Uterus (tissue), 4 donors: ENCODE data around the gene MEIS2. TPM values are rescaled to one million over a fixed set of nuclear protein-coding genes. Genes with fewer than 3 reads are reported as not detected.

Experiments
- DNase-seq, 2 donors: peaks; one replicate each; pipeline ENCODE4 v3.0.0-alpha.2; 2019 to 2020
- H3K27ac ChIP-seq, 2 donors: fragments of 200-600 bp; sonication (generic); 1 replicate in 1 of 2; 2 replicates in 1 of 2; pipeline ENCODE4 v1.5.1; 2016 to 2018
- H3K27me3 ChIP-seq, 2 donors: fragments of 200-600 bp; sonication (generic); one replicate each; pipeline ENCODE4 v1.5.1; 2018 to 2019; ENCODE audit warnings: control low read depth in 1 of 2
- H3K36me3 ChIP-seq, 2 donors: fragments of 200-600 bp; sonication (generic); one replicate each; pipeline ENCODE4 v1.5.1; 2019; ENCODE audit warnings: control low read depth in 1 of 2
- H3K4me1 ChIP-seq, 2 donors: fragments of 200-600 bp; sonication (generic); one replicate each; pipeline ENCODE4 v1.5.1; 2018 to 2019; ENCODE audit warnings: control low read depth in 1 of 2
- H3K4me3 ChIP-seq, 2 donors: fragments of 200-600 bp; sonication (generic); 1 replicate in 1 of 2; 2 replicates in 1 of 2; pipeline ENCODE4 v1.5.1; 2018 to 2019; ENCODE audit warnings: mild to moderate bottlenecking in 1 of 2
- H3K9me3 ChIP-seq, 2 donors: fragments of 200-600 bp; sonication (generic); one replicate each; pipeline ENCODE4 v1.5.1; 2019; ENCODE audit warnings: control low read depth in 1 of 2
- POLR2A ChIP-seq, 2 donors: fragments of 450-650 bp; IDR thresholded peaks; one replicate each; pipeline ENCODE4 v1.6.1; 2016; ENCODE audit warnings: antibody characterized with exemption in 2 of 2, mild to moderate bottlenecking in 1 of 2, moderate library complexity in 1 of 2
- intact Hi-C: fragments of 100-400 bp; cut with DNase I; formaldehyde crosslinking; loops from one replicate; pipeline ENCODE4 v1.15.1; 2023; ENCODE audit warnings: low total_unique reads
- total RNA-seq, 4 donors: library from RNA; depleted of rRNA in 3 of 4; stranded (reverse); fragments of >200 nt in 3 of 4; gene quantifications; one replicate each; pipeline versions ENCODE4 v1.1.0 to v1.2.4, GENCODE V29; 2014 to 2023
- TF ChIP-seq, protein P1 (sequence below), 4 experiments: fragments of 200-600 bp in 2 of 4; fragments of 450-650 bp in 2 of 4; sonication (generic) in 2 of 4; IDR thresholded peaks; one replicate each; pipeline ENCODE4 v1.5.1; 2016 to 2019; ENCODE audit warnings: antibody characterized with exemption in 4 of 4, mild to moderate bottlenecking in 2 of 4, moderate library complexity in 1 of 4
- donor health status: DM: yes; HTN: yes; CAD: no.

Gene MEIS2
- total RNA-seq, 4 donors from 2014 or later, result 84.0 to 184 (median 112) TPM

DNA sequence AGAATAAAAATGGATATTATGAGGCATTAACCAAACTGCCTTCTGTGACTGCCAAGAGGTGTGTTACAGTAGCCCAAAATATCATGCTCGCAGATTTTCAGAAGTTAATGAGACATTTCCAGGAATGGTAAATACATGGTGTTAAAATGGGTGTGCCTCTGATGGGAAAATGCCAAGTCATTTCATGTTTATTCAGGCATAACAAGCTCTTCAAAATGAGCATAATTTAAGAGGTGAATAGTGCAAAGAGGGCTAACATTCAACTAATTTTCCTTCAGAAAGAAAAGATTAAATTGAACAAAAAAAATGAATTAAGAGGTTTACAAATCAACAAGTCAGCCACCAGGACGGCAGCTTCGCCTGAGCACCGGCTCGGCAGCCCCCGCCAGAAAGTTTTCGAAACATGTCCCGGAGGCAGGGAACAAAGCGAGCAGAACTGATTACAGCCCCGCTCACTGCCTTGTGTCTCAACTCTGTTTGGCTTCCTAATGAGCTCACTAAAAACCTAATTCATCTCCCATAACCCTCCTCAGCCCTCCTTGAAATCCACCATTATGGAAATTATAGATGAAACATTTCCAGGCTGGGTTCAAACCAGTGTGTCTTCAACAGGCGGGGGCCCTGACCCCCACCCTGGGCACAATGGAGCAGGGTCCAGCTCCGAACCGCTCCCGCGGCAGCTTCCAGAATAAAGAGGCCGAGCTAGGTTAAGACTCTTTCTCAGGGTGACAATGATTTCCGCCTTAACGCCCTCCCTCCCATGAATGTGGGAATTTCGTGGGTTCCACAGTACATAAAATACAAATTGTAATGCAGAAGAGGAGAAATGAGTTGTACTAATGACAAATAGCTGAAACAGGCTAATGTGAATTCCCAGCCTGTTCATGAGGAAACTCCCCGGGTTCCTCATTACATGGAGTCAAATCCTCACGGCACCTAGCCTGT is 43.9 kb downstream of the MEIS2 start:
- DNase-seq, result peak; percentile 72 to 74
- intact Hi-C loops, result no loop called here
- TF ChIP-seq, protein P1, sequence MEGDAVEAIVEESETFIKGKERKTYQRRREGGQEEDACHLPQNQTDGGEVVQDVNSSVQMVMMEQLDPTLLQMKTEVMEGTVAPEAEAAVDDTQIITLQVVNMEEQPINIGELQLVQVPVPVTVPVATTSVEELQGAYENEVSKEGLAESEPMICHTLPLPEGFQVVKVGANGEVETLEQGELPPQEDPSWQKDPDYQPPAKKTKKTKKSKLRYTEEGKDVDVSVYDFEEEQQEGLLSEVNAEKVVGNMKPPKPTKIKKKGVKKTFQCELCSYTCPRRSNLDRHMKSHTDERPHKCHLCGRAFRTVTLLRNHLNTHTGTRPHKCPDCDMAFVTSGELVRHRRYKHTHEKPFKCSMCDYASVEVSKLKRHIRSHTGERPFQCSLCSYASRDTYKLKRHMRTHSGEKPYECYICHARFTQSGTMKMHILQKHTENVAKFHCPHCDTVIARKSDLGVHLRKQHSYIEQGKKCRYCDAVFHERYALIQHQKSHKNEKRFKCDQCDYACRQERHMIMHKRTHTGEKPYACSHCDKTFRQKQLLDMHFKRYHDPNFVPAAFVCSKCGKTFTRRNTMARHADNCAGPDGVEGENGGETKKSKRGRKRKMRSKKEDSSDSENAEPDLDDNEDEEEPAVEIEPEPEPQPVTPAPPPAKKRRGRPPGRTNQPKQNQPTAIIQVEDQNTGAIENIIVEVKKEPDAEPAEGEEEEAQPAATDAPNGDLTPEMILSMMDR (IDR thresholded peaks at IDR 0.05), result no peak
- TF ChIP-seq POLR2A (IDR thresholded peaks at IDR 0.05), result no peak
- Histone ChIP-seq H3K4me1 (no peaks in the 10 kb centered on the region), H3K4me3 (no peak overlapping the region), H3K27me3 (no peaks in the 10 kb centered on the region), H3K9me3 (no peaks in the 10 kb centered on the region), H3K27ac (peak overlapping the region; percentile 78 to 80), H3K36me3 (no peaks in the 10 kb centered on the region)

DNA sequence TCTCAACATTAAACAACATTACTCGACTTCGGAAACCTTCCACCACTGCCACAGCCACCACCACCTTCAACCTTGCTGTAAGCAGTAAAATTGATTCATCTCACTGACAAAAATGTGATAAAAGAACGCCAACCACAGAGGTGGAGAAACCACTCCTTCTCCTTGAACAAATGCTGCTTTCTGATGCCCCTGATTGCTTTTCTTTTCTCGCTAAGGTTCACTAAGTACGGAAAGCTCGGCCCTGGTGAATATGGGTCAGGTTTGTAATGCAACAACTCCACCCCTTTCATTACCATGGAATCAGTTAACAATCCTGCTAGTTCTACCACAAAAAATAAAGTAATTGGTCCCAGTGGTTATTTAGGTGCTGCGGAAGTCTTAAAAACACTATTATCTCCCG is 44.9 kb downstream of the MEIS2 start:
- intact Hi-C loops, result no loop called here
- H3K4me3 ChIP-seq, result no peak overlapping the region
- H3K27ac ChIP-seq, result peak overlapping the region; percentile 12 to 78
- H3K27me3 ChIP-seq, result no peaks in the 10 kb centered on the region
- no peaks in the 10 kb centered on the region for H3K36me3 ChIP-seq
- no peak for DNase-seq
- H3K9me3 ChIP-seq, result no peaks in the 10 kb centered on the region
- H3K4me1 ChIP-seq, result no peaks in the 10 kb centered on the region
- no peak for TF ChIP-seq POLR2A (IDR thresholded peaks at IDR 0.05)
- TF ChIP-seq, protein P1 (IDR thresholded peaks at IDR 0.05), result no peak

DNA sequence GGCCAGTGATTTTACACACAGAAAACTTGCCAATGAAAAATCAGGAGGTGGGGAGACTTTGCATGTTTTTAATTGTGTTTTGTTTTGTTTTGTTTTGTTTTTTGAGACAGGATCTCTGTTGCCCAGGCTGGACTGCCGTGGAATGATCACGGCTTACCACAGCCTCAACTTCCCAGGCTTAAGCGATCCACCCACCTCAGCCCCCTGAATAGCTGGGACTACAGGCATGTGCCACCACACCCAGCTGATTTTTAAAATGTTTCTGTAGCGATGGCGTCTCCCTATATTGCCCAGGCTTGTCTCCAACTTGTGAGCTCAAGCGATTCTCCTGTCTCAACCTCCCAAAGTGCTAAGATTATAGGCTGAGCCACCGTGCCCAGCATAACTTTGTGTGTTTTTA is 46.0 kb downstream of the MEIS2 start:
- no peak for TF ChIP-seq POLR2A (IDR thresholded peaks at IDR 0.05)
- TF ChIP-seq, protein P1 (IDR thresholded peaks at IDR 0.05), result no peak
- no peaks in the 10 kb centered on the region for H3K4me1 ChIP-seq

DNA sequence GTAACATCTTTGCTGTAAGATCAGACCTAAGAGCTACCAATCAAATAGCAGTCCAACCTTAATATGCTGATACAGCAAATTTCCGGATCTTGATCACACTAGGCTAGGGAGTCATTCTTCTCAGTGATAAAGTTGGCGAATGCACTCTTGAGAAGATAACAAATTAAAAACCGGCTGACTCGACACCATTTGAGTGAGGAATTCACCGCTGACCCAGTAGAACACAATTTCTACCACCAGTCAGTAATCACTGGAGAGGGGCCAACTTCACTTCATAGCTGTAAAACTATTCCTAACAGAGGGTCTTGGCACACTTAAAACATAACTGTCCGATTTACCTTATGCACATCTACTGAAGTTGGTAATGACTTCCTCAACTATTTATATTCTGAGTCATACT is 47.2 kb downstream of the MEIS2 start:
- no peaks in the 10 kb centered on the region for H3K4me1 ChIP-seq
- DNase-seq, result no peak
- peak overlapping the region; percentile 5 to 15 for H3K27ac ChIP-seq
- TF ChIP-seq, protein P1 (IDR thresholded peaks at IDR 0.05), result no peak
- TF ChIP-seq POLR2A (IDR thresholded peaks at IDR 0.05), result no peak
- no peaks in the 10 kb centered on the region for H3K27me3 ChIP-seq
- no peak overlapping the region for H3K4me3 ChIP-seq
- intact Hi-C loops, result no loop called here
- H3K9me3 ChIP-seq, result no peaks in the 10 kb centered on the region
- no peaks in the 10 kb centered on the region for H3K36me3 ChIP-seq

More for the DNA sequence above, 46.0 kb downstream of the MEIS2 start:
- Histone ChIP-seq H3K27ac (peak overlapping the region in 1 of 2 donors; percentile 33), H3K27me3 (no peaks in the 10 kb centered on the region), H3K4me3 (no peak overlapping the region), H3K36me3 (no peaks in the 10 kb centered on the region), H3K9me3 (no peaks in the 10 kb centered on the region)
- DNase-seq, result no peak
- intact Hi-C loops, result no loop called here

DNA sequence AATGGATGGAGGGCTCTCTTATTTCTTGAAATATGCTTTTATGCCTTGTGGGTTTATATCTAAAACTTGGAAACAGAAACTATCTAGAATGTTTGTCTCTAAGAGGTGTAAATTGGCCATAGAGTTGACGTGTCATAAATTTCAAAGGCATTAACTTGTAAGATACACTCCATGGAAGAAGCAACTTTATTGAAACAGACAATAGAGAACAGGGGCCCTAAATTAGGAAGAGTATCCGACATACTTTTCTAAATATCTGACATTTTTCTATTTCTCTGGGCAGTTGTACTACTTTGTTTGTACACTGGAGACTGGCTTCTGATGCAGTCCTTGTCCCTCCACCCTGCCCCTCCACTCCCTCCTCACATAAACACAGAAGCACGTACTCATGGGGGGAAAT is 50.0 kb downstream of the MEIS2 start:
- Histone ChIP-seq H3K9me3 (no peaks in the 10 kb centered on the region), H3K27me3 (no peaks in the 10 kb centered on the region), H3K27ac (peak overlapping the region in 1 of 2 donors; percentile 17), H3K4me1 (peaks cover 0 to 9% of the 10 kb centered on the region in 2 donors), H3K4me3 (no peak overlapping the region), H3K36me3 (no peaks in the 10 kb centered on the region)
- TF ChIP-seq, protein P1 (IDR thresholded peaks at IDR 0.05), result no peak
- TF ChIP-seq POLR2A (IDR thresholded peaks at IDR 0.05), result no peak
- intact Hi-C loops, result no loop called here
- DNase-seq, result no peak
